GM21786 (cell line): Measurements from ENCODE around the gene ETS2.
A peak's percentile ranks its signal among the peaks of the same experiment; 100 is the strongest.

Source experiments
- ATAC-seq: cut with Tn5 transposase; IDR thresholded peaks from one replicate; pipeline ENCODE4 v1.9.1; 2021; ENCODE audit not compliant: unreplicated experiment

The ETS2 gene

DNA sequence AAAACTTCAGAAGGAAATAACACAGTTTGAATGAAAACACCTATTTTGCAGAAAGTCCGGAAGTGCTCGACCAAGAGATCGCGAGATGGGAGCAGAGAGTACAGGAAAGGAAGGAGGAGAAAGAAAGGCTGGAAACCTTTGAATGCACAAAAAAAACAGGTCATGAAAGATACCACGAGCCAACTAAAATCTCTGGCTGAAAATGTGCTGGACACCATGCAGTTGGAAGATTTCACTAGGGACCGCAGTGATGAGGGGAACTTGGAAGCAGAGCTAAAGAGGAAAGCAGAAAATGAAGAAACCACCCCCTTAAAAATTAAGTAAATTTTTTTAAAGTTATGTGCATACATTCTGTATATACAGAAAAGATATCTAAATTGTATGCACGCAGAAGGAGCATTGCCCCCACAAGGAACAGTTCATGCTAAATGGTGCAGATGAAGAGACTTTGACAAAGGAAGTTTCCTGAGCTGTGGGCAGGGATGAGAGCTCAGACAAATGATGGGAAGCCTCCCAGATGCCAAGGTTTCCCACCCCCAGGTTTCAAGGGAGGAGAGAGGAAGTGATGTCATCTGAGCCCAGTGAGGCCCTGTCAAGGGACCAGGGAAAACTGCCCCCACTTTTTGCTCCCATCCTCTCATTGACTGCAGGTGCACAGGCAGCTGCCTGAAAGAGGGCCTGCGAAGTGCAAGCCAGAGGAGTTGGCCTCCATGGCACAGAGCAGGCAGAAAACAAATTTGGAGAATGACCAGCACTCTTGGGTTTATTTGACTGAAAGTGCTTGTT is 52.5 kb downstream of the ETS2 start:
- ATAC-seq = no peak

DNA sequence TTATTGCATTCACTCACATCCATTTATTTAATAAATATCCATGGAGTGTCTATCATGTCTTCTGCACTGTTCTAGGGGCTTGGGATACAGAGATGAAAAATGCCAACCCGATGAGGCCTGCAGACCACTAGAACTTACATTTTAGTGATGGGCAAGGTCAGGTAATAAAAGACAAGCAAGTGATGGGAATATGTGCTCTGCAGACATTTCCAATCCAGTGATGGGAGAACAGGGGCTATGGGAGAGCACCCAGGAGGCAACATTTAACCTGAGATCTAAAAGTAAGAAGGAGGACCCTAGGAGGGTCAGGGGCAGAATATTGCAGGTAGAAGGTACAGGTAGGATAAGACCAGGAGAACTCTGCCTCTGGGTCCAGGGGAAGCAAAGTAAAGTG is 53.1 kb downstream of the ETS2 start:
- ATAC-seq = no peak

DNA sequence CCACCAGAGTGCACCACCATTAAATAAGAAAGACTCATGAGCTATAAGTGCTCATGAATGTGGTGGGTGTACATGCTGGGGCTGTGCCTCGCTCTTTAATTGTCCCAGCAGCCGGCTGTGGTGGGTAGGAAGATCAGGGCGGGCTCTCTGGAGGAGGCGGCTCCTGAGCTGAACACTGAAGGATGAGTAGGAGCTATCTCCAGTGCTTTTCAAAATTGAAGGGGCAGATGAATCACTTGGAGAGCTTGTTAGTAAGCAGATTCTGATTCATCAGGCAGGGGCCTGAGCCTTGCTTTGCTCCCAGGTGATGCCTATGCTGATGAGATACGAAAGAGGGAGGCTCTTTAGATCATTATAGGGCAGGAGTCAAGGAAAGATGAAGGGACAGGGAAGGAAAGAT is 54.1 kb downstream of the ETS2 start:
- no peak for ATAC-seq

DNA sequence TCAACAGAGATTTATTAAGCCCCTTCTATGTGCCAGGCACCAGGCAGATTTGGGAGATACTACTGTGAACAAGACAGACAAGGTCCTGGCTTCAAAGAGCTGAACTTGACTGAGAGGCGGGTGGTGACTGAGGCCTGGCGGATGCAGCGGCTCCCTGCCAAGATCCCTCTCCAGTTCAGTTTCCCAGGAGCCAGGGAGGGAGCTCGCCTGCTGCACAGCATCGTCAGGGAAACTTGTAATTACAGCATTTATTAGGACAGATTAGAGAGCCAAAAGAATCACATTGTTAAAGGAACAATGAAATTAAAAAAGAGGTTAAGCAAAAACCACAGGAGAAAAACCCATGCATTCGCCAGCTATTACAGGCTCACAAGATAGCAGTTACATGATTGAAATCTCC is 55.3 kb downstream of the ETS2 start:
- ATAC-seq = no peak

DNA sequence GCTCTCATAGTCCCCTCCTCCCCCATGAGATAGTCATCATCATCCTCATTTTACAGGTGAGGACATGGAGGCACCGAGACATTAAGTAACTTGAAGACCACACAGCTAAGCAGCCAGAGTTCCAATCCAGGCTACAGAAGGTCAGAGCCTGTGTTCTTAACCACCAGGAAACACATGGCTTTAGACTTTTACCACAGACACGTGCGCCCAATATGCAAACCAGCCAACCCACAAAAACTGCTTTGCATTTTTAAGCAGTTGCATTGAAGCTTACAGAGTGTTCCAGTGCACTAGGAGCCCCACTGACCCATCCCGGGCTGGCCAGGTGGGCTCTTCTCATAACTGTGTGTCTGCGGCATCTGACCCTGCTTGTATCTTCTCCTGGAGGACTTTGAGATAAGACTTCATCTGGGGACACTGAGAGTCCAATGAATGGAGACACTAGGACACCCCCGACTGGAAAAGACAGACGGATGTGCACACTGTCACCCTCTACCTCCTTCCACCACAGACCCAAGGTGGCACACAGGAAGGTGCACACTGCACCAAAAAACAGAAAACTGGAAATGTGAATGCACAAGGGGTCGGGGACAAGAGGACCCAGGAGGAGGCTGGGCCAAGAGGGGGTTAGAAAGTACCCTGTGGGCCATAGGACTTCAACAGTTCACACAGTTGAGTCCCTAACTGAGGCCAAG is 56.4 kb downstream of the ETS2 start:
- ATAC-seq = peak; percentile 95

DNA sequence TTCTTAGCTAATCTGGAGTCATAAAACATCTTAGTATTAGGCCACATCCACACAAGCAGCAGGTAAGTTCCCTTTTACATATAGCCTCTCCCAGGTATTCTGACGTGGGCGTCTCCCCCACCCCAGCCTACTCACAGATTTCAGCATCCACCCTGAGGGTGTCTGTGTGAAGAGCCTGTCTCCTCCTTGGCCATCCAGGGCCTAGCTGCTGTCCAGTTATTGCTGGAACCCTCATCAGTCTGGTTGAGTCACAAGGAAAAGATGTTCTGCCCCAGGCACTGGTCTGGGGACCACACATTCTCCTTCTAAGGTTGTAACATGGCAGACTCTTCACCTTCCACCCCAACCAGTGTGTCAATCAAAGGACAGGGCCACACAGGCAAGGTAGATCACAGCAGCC is 57.6 kb downstream of the ETS2 start:
- ATAC-seq = no peak

DNA sequence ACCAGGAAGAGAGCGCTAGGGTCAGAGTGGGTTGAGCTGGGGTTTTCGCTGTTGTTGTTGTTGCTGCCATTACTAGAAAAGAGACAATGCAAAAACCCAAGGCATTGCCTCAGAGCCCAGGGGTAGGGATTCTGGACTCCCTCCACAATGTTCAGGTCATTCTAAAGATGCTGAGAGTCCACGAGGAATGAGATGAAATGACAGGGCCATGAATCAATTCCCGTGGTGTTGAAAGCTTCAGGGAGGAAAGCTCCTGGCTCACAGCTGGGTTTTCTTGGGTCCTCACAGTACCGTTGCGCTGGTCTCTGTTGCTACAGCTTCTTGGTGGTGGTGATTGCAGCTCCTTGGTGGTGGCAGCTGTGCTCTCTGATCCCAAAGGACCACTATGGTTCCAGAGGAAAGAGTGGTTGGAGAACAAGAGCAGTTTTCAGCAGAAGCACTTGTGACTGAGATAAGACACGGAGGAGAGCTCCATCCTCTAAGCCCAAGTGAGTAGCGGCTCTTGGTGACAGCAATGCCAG is 58.2 kb downstream of the ETS2 start:
- no peak for ATAC-seq

DNA sequence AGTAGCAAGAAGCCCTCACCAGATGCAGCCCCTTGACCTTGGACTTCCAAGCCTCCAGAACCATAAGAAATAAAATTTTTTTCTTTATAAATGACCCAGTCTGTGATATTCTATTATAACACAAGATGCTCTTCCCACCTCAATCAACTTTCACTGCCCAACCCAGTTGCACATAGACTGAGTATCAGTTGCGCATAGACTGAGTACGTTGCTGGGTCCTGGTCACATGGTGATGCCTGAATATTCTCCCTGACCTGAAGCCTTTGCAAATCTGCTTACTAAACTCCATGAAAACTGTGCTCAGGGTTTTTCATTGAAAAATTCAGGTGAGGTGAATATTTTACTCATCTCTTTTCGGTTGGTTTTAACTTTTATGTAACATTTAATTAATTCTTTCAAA is 59.2 kb downstream of the ETS2 start:
- no peak for ATAC-seq

DNA sequence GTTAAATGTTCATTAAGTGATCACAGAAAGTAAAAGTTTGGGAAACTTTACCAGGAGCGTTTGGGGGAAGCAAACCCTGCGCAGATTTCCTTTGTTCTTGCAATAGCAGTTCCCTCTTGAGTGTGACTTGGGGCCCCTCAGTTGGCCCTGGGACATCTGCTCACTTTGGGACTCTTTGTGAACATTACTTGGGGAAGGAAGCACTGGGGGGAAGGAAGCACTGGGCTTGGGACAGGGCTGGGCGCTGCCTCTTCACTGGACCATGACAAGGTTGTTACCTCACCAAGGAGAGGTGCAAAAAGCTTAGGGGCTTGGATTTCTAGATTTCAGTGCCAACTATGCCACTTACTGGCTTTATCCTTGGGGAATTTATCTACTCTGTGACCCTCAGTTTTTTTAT is 63.5 kb downstream of the ETS2 start:
- ATAC-seq = no peak

DNA sequence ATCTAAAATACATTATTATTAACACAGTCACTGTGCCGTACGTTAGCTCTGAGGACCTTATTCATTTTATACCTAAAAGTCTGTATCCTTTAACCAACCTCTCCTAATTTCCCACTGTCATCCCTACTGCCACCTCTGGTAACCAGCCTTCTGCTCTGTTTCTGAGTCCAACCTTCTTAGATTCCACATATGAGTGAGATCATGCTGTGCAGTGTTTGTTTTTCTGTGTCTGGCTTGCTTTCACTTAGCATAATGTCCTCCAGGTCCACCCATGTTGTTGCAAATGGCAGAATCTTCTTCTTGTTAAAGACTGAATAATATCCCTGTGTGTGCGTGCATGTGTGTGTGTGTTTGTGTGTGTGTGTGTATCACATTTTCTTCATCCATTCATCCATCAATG is 64.2 kb downstream of the ETS2 start:
- ATAC-seq = no peak
